BE2C (cell line): ENCODE data around the gene CRKL.

Experiments used
- DNase-seq: peaks from one replicate; pipeline ENCODE4 v3.0.0-alpha.2; 2020
- H3K27me3 ChIP-seq: fragments of 250-450 bp; sonication (Bioruptor Pico); 2 replicates; pipeline ENCODE4 v1.5.1; 2020; ENCODE audit warnings: mild to moderate bottlenecking
- H3K36me3 ChIP-seq: fragments of 250-450 bp; sonication (Bioruptor Pico); 2 replicates; pipeline ENCODE4 v1.5.1; 2020; ENCODE audit warnings: mild to moderate bottlenecking
- H3K4me1 ChIP-seq: fragments of 250-450 bp; sonication (Bioruptor Pico); 2 replicates; pipeline ENCODE4 v1.5.1; 2020
- H3K4me3 ChIP-seq: 2 replicates; pipeline ENCODE4 v1.5.1; 2011; ENCODE audit warnings: low read depth, low read length
- H3K9me3 ChIP-seq: fragments of 250-450 bp; sonication (Bioruptor Pico); 2 replicates; pipeline ENCODE4 v1.5.1; 2020
- CTCF ChIP-seq: IDR thresholded peaks from 2 replicates; pipeline ENCODE4 v1.5.1; 2012; ENCODE audit warnings: mild to moderate bottlenecking, low read depth, low read length

CRKL gene

GRCh38 chr22:20953668-20954500 lies 36.7 kb downstream of the CRKL start:
- no peak overlapping the region for H3K4me3 ChIP-seq
- H3K27me3 ChIP-seq: no peaks in the 10 kb centered on the region
- peaks cover 2% of the 10 kb centered on the region for H3K4me1 ChIP-seq
- no peak for DNase-seq
- no peaks in the 10 kb centered on the region for H3K9me3 ChIP-seq
- H3K36me3 ChIP-seq: peaks cover 49% of the 10 kb centered on the region
- TF ChIP-seq CTCF: no peak

GRCh38 chr22:20955548-20955947 lies 38.3 kb downstream of the CRKL start:
- TF ChIP-seq CTCF: no peak
- Histone ChIP-seq H3K4me1 (peaks cover 2% of the 10 kb centered on the region), H3K9me3 (no peaks in the 10 kb centered on the region), H3K27me3 (no peaks in the 10 kb centered on the region), H3K4me3 (no peak overlapping the region), H3K36me3 (peaks cover 32% of the 10 kb centered on the region)
- no peak for DNase-seq

- peaks cover 3% of the 10 kb centered on the region for H3K4me1 ChIP-seq
- peak overlapping the region; percentile 58 for H3K4me3 ChIP-seq
- H3K27me3 ChIP-seq: no peaks in the 10 kb centered on the region
- TF ChIP-seq CTCF: no peak
- no peak for DNase-seq
- peaks cover 23% of the 10 kb centered on the region for H3K36me3 ChIP-seq
- no peaks in the 10 kb centered on the region for H3K9me3 ChIP-seq
These were observed 39.3 kb downstream of the CRKL start for GRCh38 chr22:20956258-20957101.

- Histone ChIP-seq H3K4me1 (peaks cover 6% of the 10 kb centered on the region), H3K4me3 (peak overlapping the region; percentile 58), H3K27me3 (no peaks in the 10 kb centered on the region), H3K9me3 (no peaks in the 10 kb centered on the region), H3K36me3 (peaks cover 16% of the 10 kb centered on the region)
- no peak for TF ChIP-seq CTCF
- no peak for DNase-seq
These were observed 40.0 kb downstream of the CRKL start for GRCh38 chr22:20957102-20957682.

- Histone ChIP-seq H3K4me3 (peak overlapping the region; percentile 58), H3K9me3 (no peaks in the 10 kb centered on the region), H3K27me3 (no peaks in the 10 kb centered on the region), H3K4me1 (peaks cover 6% of the 10 kb centered on the region), H3K36me3 (peaks cover 10% of the 10 kb centered on the region)
- no peak for TF ChIP-seq CTCF
- no peak for DNase-seq
These were observed 40.6 kb downstream of the CRKL start for GRCh38 chr22:20957683-20958431.
